Right hindlimb (tissue), 1 donor: ENCODE measurements around the gene BOLA2B.
"Not testable (repeated sequence)": the region's sequence is repeated elsewhere in the genome, so short reads cannot be mapped to it uniquely, and the experiment has no call there.

Experiments used
- DNase-seq: peaks from one replicate; pipeline ENCODE4 v3.0.0-alpha.2; 2018

The BOLA2B gene

GRCh38 chr16:30184096-30184890, 9.2 kb downstream of the BOLA2B start:
- DNase-seq = peak; percentile 28

GRCh38 chr16:30183233-30184095, 10.0 kb downstream of the BOLA2B start, which contains the start of gene CORO1A:
Gene CORO1A (plus strand): TSS chr16:30183602. CDS start chr16:30185210, 1,608 bp downstream.
- peak; percentile 88 for DNase-seq

GRCh38 chr16:30180741-30181140, 12.7 kb downstream of the BOLA2B start:
- DNase-seq = no peak

GRCh38 chr16:30179931-30180330, 13.5 kb downstream of the BOLA2B start:
- DNase-seq = no peak

GRCh38 chr16:30179195-30179594, 14.3 kb downstream of the BOLA2B start:
- no peak for DNase-seq

- not testable (repeated sequence) for DNase-seq
These were observed 16.6 kb downstream of the BOLA2B start for GRCh38 chr16:30176876-30177275.

GRCh38 chr16:30173054-30173453, 20.4 kb downstream of the BOLA2B start:
- DNase-seq = no peak

- DNase-seq = not testable (repeated sequence)
These were observed 23.3 kb downstream of the BOLA2B start for GRCh38 chr16:30170145-30170544.

- not testable (repeated sequence) for DNase-seq
These were observed 24.1 kb downstream of the BOLA2B start for GRCh38 chr16:30169416-30169815.

- DNase-seq = not testable (repeated sequence)
These were observed 24.7 kb downstream of the BOLA2B start for GRCh38 chr16:30168746-30169145.

- DNase-seq = no peak
These were observed 27.1 kb downstream of the BOLA2B start for GRCh38 chr16:30166202-30166902.

GRCh38 chr16:30163538-30163937, 29.9 kb downstream of the BOLA2B start:
- no peak for DNase-seq

- no peak for DNase-seq
These were observed 36.3 kb downstream of the BOLA2B start for GRCh38 chr16:30157214-30157613.

- DNase-seq = no peak
These were observed 38.3 kb downstream of the BOLA2B start for GRCh38 chr16:30155188-30155587.

GRCh38 chr16:30152517-30152916, 40.9 kb downstream of the BOLA2B start:
- no peak for DNase-seq

GRCh38 chr16:30151091-30151490, 42.4 kb downstream of the BOLA2B start:
- no peak for DNase-seq

- DNase-seq = no peak
These were observed 44.1 kb downstream of the BOLA2B start for GRCh38 chr16:30149250-30149930.

GRCh38 chr16:30147843-30148510, 45.5 kb downstream of the BOLA2B start:
- no peak for DNase-seq

GRCh38 chr16:30145657-30146056, 47.8 kb downstream of the BOLA2B start:
- no peak for DNase-seq

GRCh38 chr16:30144917-30145316, 48.5 kb downstream of the BOLA2B start:
- DNase-seq = no peak

- DNase-seq = no peak
These were observed 49.4 kb downstream of the BOLA2B start for GRCh38 chr16:30144017-30144416.

- no peak for DNase-seq
These were observed 50.1 kb downstream of the BOLA2B start for GRCh38 chr16:30143347-30143702.
